Hepatocyte (in vitro differentiated cells): ENCODE data around the gene IGLL5. TPM values are rescaled to one million over a fixed set of nuclear protein-coding genes. Genes with fewer than 3 reads are reported as not detected.

Experiments used
- DNase-seq: peaks from one replicate; pipeline ENCODE4 v3.0.0-alpha.2; 2016; ENCODE audit warnings: low spot score
- H2AFZ ChIP-seq: fragments of 200-600 bp; sonication (generic); 2 replicates; pipeline ENCODE4 v1.6.0; 2016; ENCODE audit warnings: antibody characterized with exemption, mild to moderate bottlenecking
- H3K27ac ChIP-seq: fragments of 200-600 bp; sonication (generic); 2 replicates; pipeline ENCODE4 v1.5.1; 2016; ENCODE audit warnings: mild to moderate bottlenecking
- H3K27me3 ChIP-seq: fragments of 200-600 bp; sonication (generic); 2 replicates; pipeline ENCODE4 v1.6.1; 2016
- H3K36me3 ChIP-seq: fragments of 200-600 bp; sonication (generic); replicated peaks from 2 replicates; pipeline ENCODE4 v1.5.1; 2016; ENCODE audit warnings: low read depth; ENCODE audit not compliant: insufficient read depth
- H3K4me1 ChIP-seq: fragments of 200-600 bp; sonication (generic); 2 replicates; pipeline ENCODE4 v1.5.1; 2016; ENCODE audit warnings: mild to moderate bottlenecking, moderate library complexity; ENCODE audit not compliant: insufficient read depth
- H3K4me2 ChIP-seq: fragments of 200-600 bp; sonication (generic); 2 replicates; pipeline ENCODE4 v1.6.0; 2016
- H3K4me3 ChIP-seq: fragments of 200-600 bp; sonication (generic); 2 replicates; pipeline ENCODE4 v1.5.1; 2016; ENCODE audit warnings: mild to moderate bottlenecking
- H3K79me2 ChIP-seq: fragments of 200-600 bp; sonication (generic); 2 replicates; pipeline ENCODE4 v1.6.0; 2017; ENCODE audit warnings: mild to moderate bottlenecking
- H3K9me2 ChIP-seq: fragments of 200-600 bp; sonication (generic); replicated peaks from 2 replicates; pipeline ENCODE4 v1.6.0; 2017; ENCODE audit warnings: mild to moderate bottlenecking; ENCODE audit not compliant: insufficient read depth
- H3K9me3 ChIP-seq: fragments of 200-600 bp; sonication (generic); 2 replicates; pipeline ENCODE4 v1.5.1; 2016; ENCODE audit warnings: low read depth, mild to moderate bottlenecking
- H4K20me1 ChIP-seq: fragments of 200-600 bp; sonication (generic); 2 replicates; pipeline ENCODE4 v1.6.0; 2016; ENCODE audit warnings: mild to moderate bottlenecking; ENCODE audit not compliant: insufficient read depth, poor library complexity, severe bottlenecking
- CTCF ChIP-seq: fragments of 200-600 bp; sonication (generic); IDR thresholded peaks from 2 replicates; pipeline ENCODE4 v1.5.1; 2016; ENCODE audit warnings: antibody characterized with exemption, mild to moderate bottlenecking; ENCODE audit not compliant: poor library complexity
- EZH2 ChIP-seq: fragments of 200-600 bp; sonication (generic); IDR thresholded peaks from 2 replicates; pipeline ENCODE4 v1.6.1; 2016; ENCODE audit warnings: antibody characterized with exemption, mild to moderate bottlenecking, borderline replicate concordance
- EZH2phosphoT487 ChIP-seq: fragments of 200-600 bp; sonication (generic); IDR thresholded peaks from one replicate; pipeline ENCODE4 v1.6.1; 2018; ENCODE audit warnings: antibody characterized with exemption, mild to moderate bottlenecking, low read depth, moderate library complexity; ENCODE audit not compliant: unreplicated experiment, severe bottlenecking
- WGBS: methylation state at CpG from one replicate; pipeline ENCODE4 v1.1.6; 2016; ENCODE audit warnings: low lambda C conversion rate; ENCODE audit errors: missing lambda C conversion rate; 5-methylcytosine and 5-hydroxymethylcytosine counted together
- polyA plus RNA-seq: library from polyadenylated mRNA; unstranded; fragments of >200 nt; fragmentation: Nextera tagmentation; extraction: Ambion mirVana; gene quantifications from 2 replicates; pipeline ENCODE4 v1.2.1, GENCODE V29; 2016
- total RNA-seq: library from RNA; depleted of rRNA; stranded (reverse); fragments of >200 nt; gene quantifications from 2 replicates; pipeline ENCODE4 v1.2.3, GENCODE V29; 2014

Gene IGLL5
- total and polyA plus RNA-seq, 2 experiments from 2014 or later, result not detected

GRCh38 chr22:22857607-22858558, 29.7 kb upstream of the IGLL5 start:
- no peak for DNase-seq
- no peak overlapping the region for H3K4me2 ChIP-seq
- no peaks in the 10 kb centered on the region for H3K36me3 ChIP-seq
- no peaks in the 10 kb centered on the region for H3K79me2 ChIP-seq
- no peaks in the 10 kb centered on the region for H3K4me1 ChIP-seq
- WGBS, result 81% methylated on average over 9 of the region's 9 CpGs
- peaks cover 16% of the 10 kb centered on the region for H3K27me3 ChIP-seq
- TF ChIP-seq EZH2phosphoT487 (no peak), EZH2 (no peak), CTCF (no peak)
- no peak overlapping the region for H3K4me3 ChIP-seq
- H2AFZ ChIP-seq, result no peak overlapping the region
- no peaks in the 10 kb centered on the region for H3K9me2 ChIP-seq
- no peaks in the 10 kb centered on the region for H3K9me3 ChIP-seq
- no peaks in the 10 kb centered on the region for H4K20me1 ChIP-seq
- H3K27ac ChIP-seq, result no peak overlapping the region

GRCh38 chr22:22858559-22858937, 29.1 kb upstream of the IGLL5 start:
- no peaks in the 10 kb centered on the region for H4K20me1 ChIP-seq
- H2AFZ ChIP-seq, result no peak overlapping the region
- no peaks in the 10 kb centered on the region for H3K4me1 ChIP-seq
- no peak overlapping the region for H3K27ac ChIP-seq
- no peaks in the 10 kb centered on the region for H3K9me2 ChIP-seq
- no peaks in the 10 kb centered on the region for H3K36me3 ChIP-seq
- TF ChIP-seq CTCF, result no peak
- no peak for TF ChIP-seq EZH2phosphoT487
- TF ChIP-seq EZH2, result no peak
- H3K4me2 ChIP-seq, result no peak overlapping the region
- H3K79me2 ChIP-seq, result no peaks in the 10 kb centered on the region
- WGBS, result 63% methylated on average over 2 of the region's 2 CpGs
- no peak overlapping the region for H3K4me3 ChIP-seq
- no peaks in the 10 kb centered on the region for H3K9me3 ChIP-seq
- no peak for DNase-seq
- peaks cover 9% of the 10 kb centered on the region for H3K27me3 ChIP-seq

GRCh38 chr22:22863001-22863400, 24.6 kb upstream of the IGLL5 start:
- H3K27me3 ChIP-seq, result peaks cover 6% of the 10 kb centered on the region
- no peak overlapping the region for H3K4me3 ChIP-seq
- no peaks in the 10 kb centered on the region for H3K4me1 ChIP-seq
- H3K4me2 ChIP-seq, result no peak overlapping the region
- no peak for DNase-seq
- H3K9me2 ChIP-seq, result no peaks in the 10 kb centered on the region
- no peaks in the 10 kb centered on the region for H3K79me2 ChIP-seq
- no peaks in the 10 kb centered on the region for H3K9me3 ChIP-seq
- no peaks in the 10 kb centered on the region for H4K20me1 ChIP-seq
- no peaks in the 10 kb centered on the region for H3K36me3 ChIP-seq
- no peak overlapping the region for H3K27ac ChIP-seq
- 49% methylated on average over 2 of the region's 2 CpGs for WGBS
- H2AFZ ChIP-seq, result no peak overlapping the region
- no peak for TF ChIP-seq EZH2phosphoT487
- TF ChIP-seq CTCF, result no peak
